SHP77 (cell line): ENCODE data around the gene OR2K2.
"Not testable (repeated sequence)": the region's sequence is repeated elsewhere in the genome, so short reads cannot be mapped to it uniquely, and the experiment has no call there.

Experiments
- DNase-seq, 2 experiments: peaks; one replicate each; lab custom pipeline; 2025; lab: John Stamatoyannopoulos, UW

OR2K2 gene

DNA sequence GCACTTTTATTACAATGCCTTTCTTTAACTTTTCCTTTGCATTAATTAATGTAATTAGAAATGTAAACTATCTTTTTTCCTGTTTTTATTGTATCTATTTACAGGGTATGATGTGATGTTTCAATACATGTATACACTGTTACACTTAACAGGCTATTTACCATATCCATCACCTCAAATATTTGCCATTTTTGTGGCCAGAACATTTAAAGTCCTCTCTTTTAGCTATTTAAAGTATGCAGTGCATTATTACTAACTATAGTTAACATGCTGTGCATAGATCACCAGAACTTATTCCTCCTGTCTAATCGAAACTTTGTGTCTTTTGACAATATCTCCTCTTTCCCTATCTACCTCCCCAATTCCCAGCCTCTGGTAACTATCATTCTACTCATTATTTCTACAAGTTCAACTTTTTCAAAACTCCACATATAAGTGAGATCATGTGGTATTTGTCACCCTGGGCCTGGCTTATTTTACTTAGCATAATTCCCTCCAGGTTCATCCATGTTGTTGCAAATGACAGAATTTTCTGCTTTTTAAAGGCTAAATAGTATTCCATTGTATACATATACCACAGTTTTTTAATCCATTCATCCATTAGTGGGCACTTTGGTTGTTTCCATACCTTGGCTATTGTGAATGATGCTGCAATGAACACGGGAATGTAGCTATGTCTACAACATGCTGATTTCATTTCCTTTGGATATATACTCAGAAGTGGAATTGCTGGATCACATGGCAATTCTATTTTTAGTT lies 32.8 kb downstream of the OR2K2 start:
- no peak for DNase-seq

DNA sequence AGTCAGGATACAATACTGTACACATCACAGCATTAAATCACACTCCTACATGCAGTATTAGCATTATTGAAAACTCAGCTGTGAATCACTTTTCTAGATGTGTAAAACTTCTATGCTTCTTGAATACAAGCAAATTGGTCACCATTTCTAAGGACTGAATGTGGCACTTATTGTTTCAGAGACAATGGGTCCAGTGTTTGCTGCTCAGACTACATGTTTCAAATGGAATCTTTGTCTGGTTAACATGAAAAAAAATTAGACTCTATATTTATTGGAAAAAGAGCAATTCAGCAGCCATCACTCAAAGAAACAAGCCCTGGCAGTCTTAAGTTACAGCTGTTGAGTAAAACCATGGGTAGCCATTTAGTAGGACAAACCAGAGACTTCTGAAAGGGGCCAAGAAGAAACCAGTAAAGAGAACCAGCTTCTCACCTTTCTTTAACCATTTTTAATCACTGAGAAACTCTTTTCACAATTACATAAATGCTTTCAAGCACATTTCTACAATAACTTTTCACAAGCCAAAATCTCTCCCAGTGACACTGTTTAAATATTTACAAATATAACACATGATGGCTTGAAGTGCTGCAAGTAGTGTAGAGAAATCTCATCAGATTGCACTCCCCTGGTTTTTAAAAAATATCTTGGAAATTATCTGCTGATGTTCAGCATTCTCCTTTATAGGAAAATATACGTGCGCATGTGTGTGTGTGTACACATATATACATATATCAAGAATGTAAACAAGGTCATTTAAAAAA lies 35.2 kb downstream of the OR2K2 start:
- no peak for DNase-seq

DNA sequence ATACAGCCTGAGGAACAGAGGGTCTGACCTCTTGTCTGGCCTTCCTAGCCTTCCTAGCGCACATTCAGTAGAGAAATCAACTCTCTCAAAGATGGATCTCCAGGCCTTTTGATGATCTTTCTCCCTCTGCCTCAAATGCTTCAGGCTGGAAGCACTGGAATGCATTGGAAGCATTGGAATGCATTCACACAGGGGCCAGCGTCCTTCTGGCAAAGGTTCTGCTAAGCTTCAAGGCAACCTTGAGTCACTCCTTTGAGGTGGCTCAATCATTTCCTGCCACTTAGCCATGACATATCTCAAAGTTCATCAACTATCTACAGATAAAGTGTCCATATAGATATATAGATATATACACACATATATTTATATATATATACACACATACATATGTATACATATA lies 42.9 kb downstream of the OR2K2 start:
- DNase-seq, result no peak

DNA sequence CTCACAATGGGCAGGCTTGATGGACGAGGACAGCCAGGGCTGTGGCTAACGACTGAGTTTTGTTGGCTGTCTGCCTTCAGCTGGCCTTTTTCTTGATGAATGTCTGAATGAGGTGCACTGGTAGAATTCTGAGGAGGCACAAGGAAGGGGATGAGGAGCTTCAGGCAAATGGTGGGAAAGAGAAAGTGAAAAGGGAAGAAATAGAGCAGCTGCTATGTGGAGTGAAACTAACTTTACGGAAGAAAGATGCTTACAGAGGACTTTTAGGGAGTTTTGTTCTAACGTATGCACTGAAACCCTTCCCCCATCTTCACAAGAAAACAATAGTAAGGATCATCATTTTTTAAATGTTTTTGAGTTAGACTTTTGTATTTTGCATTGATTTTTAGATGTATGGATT lies 45.3 kb downstream of the OR2K2 start:
- DNase-seq, result no peak

DNA sequence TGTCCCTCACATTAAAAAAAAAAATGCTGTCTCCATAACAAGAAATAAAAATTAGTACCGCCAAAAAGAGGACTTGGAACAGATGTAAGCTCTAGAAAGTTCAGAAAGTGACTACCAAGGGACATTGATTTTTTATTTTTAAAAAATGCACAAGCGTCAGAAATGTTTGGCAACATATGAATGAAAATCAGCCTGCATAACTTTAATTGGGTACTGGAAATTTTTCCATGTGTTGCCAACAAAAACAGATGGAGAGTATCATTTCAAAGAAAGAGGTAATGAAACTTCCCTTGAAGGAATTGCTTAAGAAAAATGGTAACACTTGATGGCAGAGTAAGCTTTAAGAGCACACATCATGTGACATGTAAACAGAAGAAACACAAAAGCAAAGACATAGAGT lies 47.2 kb downstream of the OR2K2 start:
- DNase-seq, result no peak

DNA sequence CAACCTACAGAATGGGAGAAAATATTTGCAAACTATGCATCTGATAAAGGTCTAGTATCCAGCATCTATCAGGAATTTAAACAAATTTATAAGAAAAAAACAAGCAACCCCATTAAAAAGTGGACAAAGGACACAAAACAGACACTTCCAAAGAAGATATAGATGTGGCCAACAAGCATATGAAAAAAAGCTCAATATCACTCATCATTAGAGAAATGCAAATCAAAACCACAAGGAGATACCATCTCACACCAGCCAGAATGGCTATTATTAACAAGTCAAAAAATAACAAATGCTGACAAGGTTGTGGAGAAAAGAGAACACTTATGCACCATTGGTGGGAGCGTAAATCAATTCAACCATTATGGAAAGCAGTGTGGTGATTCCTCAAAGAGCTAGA lies 49.2 kb downstream of the OR2K2 start:
- not testable (repeated sequence) for DNase-seq
